ENCODE data around the gene CDH22.

Gene CDH22

DNA sequence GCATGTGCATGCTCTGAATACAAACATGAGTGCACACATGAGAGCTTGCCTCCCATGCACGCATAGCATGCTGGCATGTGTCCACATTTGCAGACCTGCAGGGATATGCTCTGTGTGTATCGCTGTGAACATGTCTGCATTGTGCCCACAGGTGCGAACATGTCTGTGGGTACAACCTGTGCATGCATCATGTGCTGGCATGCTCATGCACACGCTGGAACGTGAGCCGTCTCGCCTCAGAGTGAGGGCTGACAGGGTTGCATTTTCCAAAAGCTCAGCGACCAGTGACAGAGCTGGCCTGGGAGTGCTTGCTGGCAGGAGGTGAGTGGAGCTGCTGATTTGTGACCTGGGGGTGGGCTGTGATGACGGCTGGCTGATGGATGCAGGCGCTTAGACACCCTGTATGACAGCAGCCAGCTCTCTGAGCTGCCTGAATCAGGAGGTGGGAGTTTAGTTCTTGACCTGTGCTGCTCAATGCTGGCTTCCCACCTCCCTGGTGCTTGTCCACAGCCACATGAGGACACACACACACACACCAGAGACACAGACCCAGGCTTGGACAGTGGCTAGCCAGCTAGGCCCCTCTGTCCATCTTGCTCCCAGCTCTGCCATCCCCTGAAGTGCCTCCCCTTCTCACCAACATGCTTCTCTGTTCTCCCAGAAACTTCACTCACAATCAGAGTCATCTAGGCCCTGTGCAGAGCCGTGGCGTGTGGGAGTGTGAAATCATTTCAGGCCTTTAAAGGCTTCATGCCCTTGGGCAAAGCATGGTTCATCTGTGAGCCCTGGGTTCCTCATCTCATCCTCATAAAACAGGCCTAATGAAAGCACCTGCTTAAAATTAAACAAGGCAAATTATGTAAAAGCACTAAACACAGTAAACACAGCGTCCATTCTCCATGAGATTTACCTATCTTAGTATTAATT is 138.8 kb downstream of the CDH22 start:
- ATAC-seq (replicated peaks): no peak

GRCh38 chr20:46168438-46168837 is 139.9 kb downstream of the CDH22 start:
- H3K9me3 Mint-ChIP-seq: no peaks in the 10 kb centered on the region
- peaks cover 63 to 64% of the 10 kb centered on the region in 2 donors for H3K27me3 Mint-ChIP-seq
- no peak overlapping the region for H3K4me3 Mint-ChIP-seq
- H3K27ac Mint-ChIP-seq: no peak overlapping the region
- no peaks in the 10 kb centered on the region for H3K4me1 Mint-ChIP-seq
- no peaks in the 10 kb centered on the region for H3K36me3 Mint-ChIP-seq
- DNase-seq (no peak), ATAC-seq (replicated peaks) (no peak)

More for the DNA sequence above, 138.8 kb downstream of the CDH22 start:
- H3K4me1 Mint-ChIP-seq: no peaks in the 10 kb centered on the region
- DNase-seq: no peak
- no peak overlapping the region for H3K4me3 Mint-ChIP-seq
- peaks cover 62 to 65% of the 10 kb centered on the region in 2 donors for H3K27me3 Mint-ChIP-seq
- no peaks in the 10 kb centered on the region for H3K9me3 Mint-ChIP-seq
- H3K36me3 Mint-ChIP-seq: no peaks in the 10 kb centered on the region
- H3K27ac Mint-ChIP-seq: no peak overlapping the region

DNA sequence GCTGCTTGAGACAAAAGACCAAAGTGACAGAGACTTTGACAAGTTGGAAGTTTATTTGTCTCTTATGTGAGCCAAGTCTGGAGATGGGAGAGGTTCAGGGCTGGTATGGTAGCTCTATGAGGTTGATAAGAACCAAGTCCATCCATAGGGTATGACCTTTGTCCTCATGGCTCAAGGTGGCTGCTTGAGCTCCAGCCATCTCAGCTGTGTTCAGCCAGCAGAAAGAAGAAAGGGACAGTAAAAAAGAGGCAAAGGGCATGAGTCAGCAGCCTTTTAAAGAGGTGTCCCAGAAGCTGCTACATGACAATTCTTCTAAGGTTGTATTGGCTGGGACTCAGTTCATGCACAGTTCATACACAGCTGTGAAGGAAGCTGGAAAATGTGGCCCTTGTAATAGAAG is 141.2 kb downstream of the CDH22 start:
- Mint-ChIP-seq H3K9me3 (no peaks in the 10 kb centered on the region), H3K4me1 (no peaks in the 10 kb centered on the region), H3K36me3 (no peaks in the 10 kb centered on the region), H3K27me3 (peaks cover 61 to 65% of the 10 kb centered on the region in 2 donors), H3K4me3 (no peak overlapping the region), H3K27ac (no peak overlapping the region)
- ATAC-seq (replicated peaks) (no peak), DNase-seq (no peak)

GRCh38 chr20:46164254-46164653 is 144.0 kb downstream of the CDH22 start:
- no peak overlapping the region for H3K27ac Mint-ChIP-seq
- H3K27me3 Mint-ChIP-seq: peaks cover 56 to 70% of the 10 kb centered on the region in 2 donors
- H3K4me1 Mint-ChIP-seq: no peaks in the 10 kb centered on the region

GRCh38 chr20:46161921-46162320 is 146.4 kb downstream of the CDH22 start:
- DNase-seq (no peak), ATAC-seq (replicated peaks) (no peak)
- Mint-ChIP-seq H3K4me1 (no peaks in the 10 kb centered on the region), H3K36me3 (no peaks in the 10 kb centered on the region), H3K27ac (no peak overlapping the region), H3K27me3 (peaks cover 51 to 54% of the 10 kb centered on the region in 2 donors), H3K9me3 (no peaks in the 10 kb centered on the region), H3K4me3 (no peak overlapping the region)

More at GRCh38 chr20:46164254-46164653, 144.0 kb downstream of the CDH22 start:
- no peak for DNase-seq
- no peak for ATAC-seq (replicated peaks)
- H3K4me3 Mint-ChIP-seq: no peak overlapping the region
- H3K9me3 Mint-ChIP-seq: no peaks in the 10 kb centered on the region
- no peaks in the 10 kb centered on the region for H3K36me3 Mint-ChIP-seq

DNA sequence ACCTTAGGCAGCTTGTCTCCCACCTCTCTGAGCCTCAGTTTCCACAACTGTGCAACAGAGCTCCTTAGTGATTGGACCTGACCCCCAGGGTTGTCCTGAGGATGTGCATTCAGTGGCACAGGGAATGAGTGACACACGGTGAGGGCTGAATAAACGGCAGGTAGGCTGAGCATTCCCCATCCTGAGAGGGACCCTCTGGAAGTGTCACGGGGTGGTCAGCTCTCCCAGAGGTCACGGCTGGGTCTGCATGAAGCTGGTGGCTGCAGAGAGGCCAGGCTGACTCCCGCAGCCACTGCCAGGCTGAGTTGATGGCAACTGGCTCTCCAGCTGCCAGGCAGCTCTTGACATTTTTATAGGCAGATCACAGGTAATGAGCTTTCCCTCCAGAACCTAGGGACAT is 147.6 kb downstream of the CDH22 start:
- ATAC-seq (replicated peaks): no peak
- H3K27me3 Mint-ChIP-seq: peaks cover 39 to 42% of the 10 kb centered on the region in 2 donors
- no peak overlapping the region for H3K4me3 Mint-ChIP-seq
- H3K9me3 Mint-ChIP-seq: no peaks in the 10 kb centered on the region
- no peak for DNase-seq
- no peak overlapping the region for H3K27ac Mint-ChIP-seq
- H3K4me1 Mint-ChIP-seq: no peaks in the 10 kb centered on the region
- H3K36me3 Mint-ChIP-seq: no peaks in the 10 kb centered on the region

DNA sequence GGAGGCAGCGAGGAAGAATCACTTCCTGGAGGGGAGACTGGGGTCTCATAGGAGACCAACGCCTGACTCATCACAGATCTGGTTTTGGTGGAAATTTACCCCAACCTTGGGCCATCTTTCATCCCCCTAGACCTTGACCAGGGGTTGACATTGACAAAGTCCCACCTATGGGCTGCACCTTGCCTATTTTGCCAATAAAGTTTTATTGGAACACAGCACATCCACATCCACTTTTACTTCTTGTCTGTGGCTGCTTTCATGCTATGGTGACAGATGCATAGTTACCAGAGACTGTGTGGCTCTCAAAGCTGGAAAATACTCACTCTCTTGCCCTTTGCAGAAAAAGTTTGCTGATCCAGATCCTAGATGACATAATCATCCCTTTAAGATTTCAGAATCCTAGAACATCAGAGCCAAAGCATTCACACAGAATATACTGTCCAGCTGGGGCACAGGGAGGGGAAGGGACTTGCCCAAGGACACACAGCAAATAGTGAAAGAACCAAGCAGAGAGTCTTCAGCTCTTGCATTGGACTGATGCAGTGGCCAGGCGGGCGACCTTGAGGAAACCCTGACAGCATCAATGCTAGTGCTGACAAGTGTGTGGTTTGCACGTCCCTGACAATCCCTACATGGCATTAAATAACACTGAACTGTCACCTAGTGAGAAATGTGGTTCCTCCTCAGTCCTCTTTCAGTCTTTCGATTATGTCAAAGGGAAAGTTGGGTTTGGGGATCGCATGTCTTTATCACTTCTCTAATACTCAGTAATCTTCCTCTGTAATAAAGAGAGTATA is 149.0 kb downstream of the CDH22 start:
- H3K4me1 Mint-ChIP-seq: no peaks in the 10 kb centered on the region
- DNase-seq: no peak
- ATAC-seq (replicated peaks): peak; percentile 51 to 68
- H3K9me3 Mint-ChIP-seq: no peaks in the 10 kb centered on the region
- H3K4me3 Mint-ChIP-seq: no peak overlapping the region
- H3K27me3 Mint-ChIP-seq: peaks cover 40 to 46% of the 10 kb centered on the region in 2 donors
- H3K27ac Mint-ChIP-seq: no peak overlapping the region
- no peaks in the 10 kb centered on the region for H3K36me3 Mint-ChIP-seq

DNA sequence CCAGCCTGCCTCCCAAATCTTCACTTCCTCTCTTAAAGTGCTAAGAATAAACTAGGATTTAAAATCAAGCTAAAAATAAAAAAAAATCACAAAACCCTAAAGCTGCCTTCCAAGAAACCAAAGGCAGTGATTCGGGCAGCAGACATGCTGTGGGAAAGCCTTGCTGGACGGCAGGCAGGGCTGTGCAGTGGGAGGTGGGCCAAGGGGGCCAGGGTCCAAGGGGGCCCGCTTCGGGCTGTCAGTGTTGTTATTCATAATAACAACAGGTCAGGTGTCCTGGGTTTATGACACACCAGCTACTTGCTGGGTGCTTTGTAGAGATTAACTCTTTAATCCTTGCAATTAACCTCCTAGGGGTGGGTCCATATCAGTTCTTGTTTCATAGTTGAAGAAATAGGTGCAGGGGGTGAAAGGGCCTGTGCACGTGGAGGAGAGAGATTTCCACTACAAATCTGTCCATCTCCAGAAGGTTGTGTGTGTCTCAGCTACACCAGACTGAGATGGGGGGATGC is 149.8 kb downstream of the CDH22 start:
- no peak for DNase-seq
- ATAC-seq (replicated peaks): no peak
- no peaks in the 10 kb centered on the region for H3K36me3 Mint-ChIP-seq
- H3K27me3 Mint-ChIP-seq: peaks cover 34 to 39% of the 10 kb centered on the region in 2 donors
- no peak overlapping the region for H3K4me3 Mint-ChIP-seq
- H3K4me1 Mint-ChIP-seq: no peaks in the 10 kb centered on the region
- no peak overlapping the region for H3K27ac Mint-ChIP-seq
- no peaks in the 10 kb centered on the region for H3K9me3 Mint-ChIP-seq

DNA sequence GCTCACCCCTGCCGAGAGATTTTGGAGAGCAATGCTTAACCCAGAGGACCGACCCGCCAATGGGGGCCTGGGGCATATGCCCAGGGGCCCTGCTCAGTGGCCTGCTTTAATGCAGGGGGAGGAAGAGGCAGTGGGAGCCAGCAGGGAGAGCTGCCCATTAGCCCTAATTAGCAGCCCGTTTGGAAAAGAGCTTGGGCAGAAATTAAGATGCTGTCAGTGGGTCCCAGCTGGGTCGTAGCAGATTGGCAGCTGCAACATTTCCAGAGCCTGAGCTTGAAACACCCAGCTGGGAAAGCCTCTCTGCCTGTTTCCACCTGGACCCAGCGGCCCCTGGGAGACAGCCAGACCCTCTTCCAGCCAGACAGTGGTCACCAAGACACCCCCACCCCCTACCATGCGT is 150.7 kb downstream of the CDH22 start:
- no peaks in the 10 kb centered on the region for H3K9me3 Mint-ChIP-seq
- H3K27me3 Mint-ChIP-seq: peaks cover 30 to 31% of the 10 kb centered on the region in 2 donors
- no peak overlapping the region for H3K4me3 Mint-ChIP-seq
- no peak for DNase-seq
- no peaks in the 10 kb centered on the region for H3K4me1 Mint-ChIP-seq
- ATAC-seq (replicated peaks): no peak
- no peak overlapping the region for H3K27ac Mint-ChIP-seq
- no peaks in the 10 kb centered on the region for H3K36me3 Mint-ChIP-seq

DNA sequence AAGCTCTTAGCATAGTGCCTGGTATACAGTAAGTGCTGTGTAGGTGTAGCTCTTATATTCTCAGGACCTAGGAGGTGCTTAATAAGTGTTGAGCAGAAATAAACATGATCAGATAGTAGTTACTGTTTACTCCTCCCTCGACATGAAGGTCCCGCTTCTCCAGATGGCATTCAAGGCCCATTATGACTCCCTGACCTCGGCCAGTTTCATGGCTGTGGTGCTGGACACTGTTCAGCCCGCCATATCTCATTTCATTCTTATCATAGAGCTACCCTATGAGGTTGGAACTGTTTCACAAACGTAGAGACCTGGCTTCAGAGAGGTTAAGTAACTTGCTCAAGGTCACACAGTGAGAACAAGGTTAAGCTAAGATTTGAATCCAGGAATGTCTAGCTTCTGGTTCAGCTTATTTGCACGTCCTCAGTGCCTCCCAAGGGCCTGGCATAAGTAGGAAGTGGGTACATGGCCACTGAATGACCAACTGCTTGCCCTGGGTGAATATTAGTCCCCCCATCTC is 151.2 kb downstream of the CDH22 start:
- peaks cover 25 to 26% of the 10 kb centered on the region in 2 donors for H3K27me3 Mint-ChIP-seq
- H3K4me3 Mint-ChIP-seq: no peak overlapping the region
- DNase-seq (no peak), ATAC-seq (replicated peaks) (no peak)
- H3K27ac Mint-ChIP-seq: no peak overlapping the region
- H3K4me1 Mint-ChIP-seq: no peaks in the 10 kb centered on the region
- H3K36me3 Mint-ChIP-seq: no peaks in the 10 kb centered on the region
- H3K9me3 Mint-ChIP-seq: no peaks in the 10 kb centered on the region

GRCh38 chr20:46156065-46156464 is 152.2 kb downstream of the CDH22 start:
- H3K27ac Mint-ChIP-seq: no peak overlapping the region
- no peaks in the 10 kb centered on the region for H3K4me1 Mint-ChIP-seq
- no peaks in the 10 kb centered on the region for H3K9me3 Mint-ChIP-seq
- ATAC-seq (replicated peaks) (no peak), DNase-seq (no peak)
- H3K36me3 Mint-ChIP-seq: no peaks in the 10 kb centered on the region
- peaks cover 18 to 19% of the 10 kb centered on the region in 2 donors for H3K27me3 Mint-ChIP-seq
- H3K4me3 Mint-ChIP-seq: no peak overlapping the region

- DNase-seq (no peak), ATAC-seq (replicated peaks) (no peak)
- Mint-ChIP-seq H3K4me3 (no peak overlapping the region), H3K9me3 (no peaks in the 10 kb centered on the region), H3K27ac (no peak overlapping the region), H3K27me3 (peaks cover 21 to 25% of the 10 kb centered on the region in 2 donors), H3K36me3 (no peaks in the 10 kb centered on the region), H3K4me1 (no peaks in the 10 kb centered on the region)
Observed at GRCh38 chr20:46154796-46155195, 153.5 kb downstream of the CDH22 start.

- H3K27ac Mint-ChIP-seq: no peak overlapping the region
- H3K4me3 Mint-ChIP-seq: no peak overlapping the region
- no peaks in the 10 kb centered on the region for H3K36me3 Mint-ChIP-seq
- no peak for DNase-seq
- H3K4me1 Mint-ChIP-seq: no peaks in the 10 kb centered on the region
- peaks cover 21% of the 10 kb centered on the region in 2 donors for H3K27me3 Mint-ChIP-seq
- H3K9me3 Mint-ChIP-seq: no peaks in the 10 kb centered on the region
- no peak for ATAC-seq (replicated peaks)
Observed at GRCh38 chr20:46154305-46154704, 154.0 kb downstream of the CDH22 start.

- H3K27ac Mint-ChIP-seq: no peak overlapping the region
- no peak for DNase-seq
- ATAC-seq (replicated peaks): no peak
- no peaks in the 10 kb centered on the region for H3K9me3 Mint-ChIP-seq
- H3K4me1 Mint-ChIP-seq: no peaks in the 10 kb centered on the region
- H3K36me3 Mint-ChIP-seq: no peaks in the 10 kb centered on the region
- no peak overlapping the region for H3K4me3 Mint-ChIP-seq
- H3K27me3 Mint-ChIP-seq: peaks cover 15 to 21% of the 10 kb centered on the region in 2 donors
Observed at GRCh38 chr20:46152824-46153586, 155.3 kb downstream of the CDH22 start.
